Spleen (tissue), 7 donors: ENCODE results near the gene PIK3C2G.
"Not testable (repeated sequence)": the region's sequence is repeated elsewhere in the genome, so short reads cannot be mapped to it uniquely, and the experiment has no call there.

ENCODE experiments used
- POLR2A ChIP-seq, 3 donors: fragments of 450-650 bp; IDR thresholded peaks; one replicate each; pipeline ENCODE4 v1.5.1; 2017; ENCODE audit warnings: antibody characterized with exemption in 3 of 3, mild to moderate bottlenecking in 1 of 3
- POLR2AphosphoS5 ChIP-seq, 3 donors: sonication (generic); formaldehyde crosslinking; IDR thresholded peaks; one replicate each; pipeline ENCODE4 v1.5.1; 2017; ENCODE audit warnings: antibody characterized with exemption in 3 of 3
- TF ChIP-seq, protein P1 (sequence below), 11 experiments: fragments of 200-600 bp in 7 of 11; fragments of 450-650 bp in 4 of 11; sonication (generic) in 4 of 11; IDR thresholded peaks in 8 of 11; conservative IDR thresholded peaks in 3 of 11; 1 replicate in 7 of 11; 2 replicates in 4 of 11; pipeline versions ENCODE4 v1.4.0 to v1.8.0; 2016 to 2021; ENCODE audit warnings: antibody characterized with exemption in 11 of 11, inconsistent platforms in 4 of 11, mild to moderate bottlenecking in 1 of 11
- donor health status: DM: no; HTN: no; CAD: no; lungs with moderate emphysema.
- donor health status: DM: no; HTN: no; CAD: no.
- donor health status: DM: no; HTN: no; CAD: no.

DNA sequence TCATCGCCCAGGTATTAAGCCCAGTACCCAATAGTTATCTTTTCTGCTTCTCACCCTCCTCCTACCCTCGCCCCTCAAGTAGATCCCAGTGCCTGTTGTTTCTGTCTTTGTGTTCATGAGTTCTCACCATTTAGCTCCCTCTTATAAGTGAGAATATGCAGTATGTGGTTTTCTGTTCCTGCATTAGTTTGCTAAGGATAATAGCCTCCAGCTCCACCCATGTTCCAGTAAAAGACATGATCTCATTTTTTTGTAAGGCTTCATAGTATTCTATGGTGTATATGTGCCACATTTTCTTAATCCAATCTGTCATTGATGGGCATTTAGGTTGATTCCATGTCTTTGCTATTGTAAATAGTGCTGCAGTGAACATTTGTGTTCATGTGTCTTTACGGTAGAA, 281.2 kb downstream of the PIK3C2G start:
- TF ChIP-seq, protein P1, sequence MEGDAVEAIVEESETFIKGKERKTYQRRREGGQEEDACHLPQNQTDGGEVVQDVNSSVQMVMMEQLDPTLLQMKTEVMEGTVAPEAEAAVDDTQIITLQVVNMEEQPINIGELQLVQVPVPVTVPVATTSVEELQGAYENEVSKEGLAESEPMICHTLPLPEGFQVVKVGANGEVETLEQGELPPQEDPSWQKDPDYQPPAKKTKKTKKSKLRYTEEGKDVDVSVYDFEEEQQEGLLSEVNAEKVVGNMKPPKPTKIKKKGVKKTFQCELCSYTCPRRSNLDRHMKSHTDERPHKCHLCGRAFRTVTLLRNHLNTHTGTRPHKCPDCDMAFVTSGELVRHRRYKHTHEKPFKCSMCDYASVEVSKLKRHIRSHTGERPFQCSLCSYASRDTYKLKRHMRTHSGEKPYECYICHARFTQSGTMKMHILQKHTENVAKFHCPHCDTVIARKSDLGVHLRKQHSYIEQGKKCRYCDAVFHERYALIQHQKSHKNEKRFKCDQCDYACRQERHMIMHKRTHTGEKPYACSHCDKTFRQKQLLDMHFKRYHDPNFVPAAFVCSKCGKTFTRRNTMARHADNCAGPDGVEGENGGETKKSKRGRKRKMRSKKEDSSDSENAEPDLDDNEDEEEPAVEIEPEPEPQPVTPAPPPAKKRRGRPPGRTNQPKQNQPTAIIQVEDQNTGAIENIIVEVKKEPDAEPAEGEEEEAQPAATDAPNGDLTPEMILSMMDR (IDR thresholded peaks at IDR 0.05 in 8 of 11, conservative IDR thresholded peaks at IDR 0.05 in 3 of 11): not testable (repeated sequence)
- TF ChIP-seq POLR2A, POLR2AphosphoS5 (IDR thresholded peaks at IDR 0.05): not testable (repeated sequence)
